ENCODE results near the gene APLN. TPM values are rescaled to one million over a fixed set of nuclear protein-coding genes. Genes with fewer than 3 reads are reported as not detected.

The APLN gene
- under 1 TPM; 0.17 to 0.25 TPM for total RNA-seq

- Mint-ChIP-seq H3K27ac (no peak within 1 kb of the TSS), H3K27me3 (peaks cover 21% of the 10 kb centered on the region), H3K9me3 (no peaks in the 10 kb centered on the region), H3K4me3 (peak within 1 kb of the TSS; percentile 55), H3K36me3 (ENCODE audit: low read depth) (no peaks in the 10 kb centered on the region), H3K4me1 (peaks cover 12% of the 10 kb centered on the region)
- POLR2A ChIA-PET = no interaction called here
- no peak for DNase-seq
- CTCF ChIA-PET = interaction anchor here (0.5 to 2.0 kb wide), 3 partner anchors 32 to 169 kb away, joined by 3 to 5 read pairs (median 3); no protein-coding TSS in a partner anchor
Observed at GRCh38 chrX:129654652-129655546, at the start of gene APLN. Gene APLN, minus strand, starts transcription at chrX:129654956. Its CDS starts 326 bp downstream, at chrX:129654630.

- peaks cover 9% of the 10 kb centered on the region for H3K9me3 Mint-ChIP-seq
- no peak for DNase-seq
- no peaks in the 10 kb centered on the region for H3K4me1 Mint-ChIP-seq
- H3K27me3 Mint-ChIP-seq = peaks cover 3% of the 10 kb centered on the region
- ChIA-PET CTCF (interaction anchor here (1.0 kb wide), 1 partner anchor 22 kb away, joined by 3 read pairs; no protein-coding TSS in a partner anchor), POLR2A (no interaction called here)
- H3K27ac Mint-ChIP-seq = no peak overlapping the region
- H3K4me3 Mint-ChIP-seq = no peak overlapping the region
- no peaks in the 10 kb centered on the region for H3K36me3 Mint-ChIP-seq (ENCODE audit: low read depth)
Observed at GRCh38 chrX:129704491-129704890, 49.7 kb upstream of the APLN start.

GRCh38 chrX:129701624-129702069 is 46.9 kb upstream of the APLN start:
- H3K4me1 Mint-ChIP-seq = no peaks in the 10 kb centered on the region
- H3K4me3 Mint-ChIP-seq = no peak overlapping the region
- no peaks in the 10 kb centered on the region for H3K9me3 Mint-ChIP-seq
- H3K27me3 Mint-ChIP-seq = no peaks in the 10 kb centered on the region
- CTCF ChIA-PET = no interaction called here
- no peak for DNase-seq
- no peak overlapping the region for H3K27ac Mint-ChIP-seq
- POLR2A ChIA-PET = no interaction called here
- H3K36me3 Mint-ChIP-seq (ENCODE audit: low read depth) = no peaks in the 10 kb centered on the region

- no peaks in the 10 kb centered on the region for H3K4me1 Mint-ChIP-seq
- POLR2A ChIA-PET = no interaction called here
Observed at GRCh38 chrX:129700536-129700935, 45.8 kb upstream of the APLN start.

GRCh38 chrX:129698150-129698549 is 43.4 kb upstream of the APLN start:
- Mint-ChIP-seq H3K27ac (no peak overlapping the region), H3K4me3 (no peak overlapping the region), H3K27me3 (no peaks in the 10 kb centered on the region), H3K36me3 (ENCODE audit: low read depth) (no peaks in the 10 kb centered on the region), H3K9me3 (no peaks in the 10 kb centered on the region), H3K4me1 (no peaks in the 10 kb centered on the region)
- no peak for DNase-seq
- CTCF ChIA-PET = no interaction called here
- POLR2A ChIA-PET = no interaction called here

More at GRCh38 chrX:129700536-129700935, 45.8 kb upstream of the APLN start:
- no peaks in the 10 kb centered on the region for H3K36me3 Mint-ChIP-seq (ENCODE audit: low read depth)
- H3K9me3 Mint-ChIP-seq = no peaks in the 10 kb centered on the region
- H3K4me3 Mint-ChIP-seq = no peak overlapping the region
- no peaks in the 10 kb centered on the region for H3K27me3 Mint-ChIP-seq
- no peak overlapping the region for H3K27ac Mint-ChIP-seq
- no peak for DNase-seq
- CTCF ChIA-PET = interaction anchor here (1.2 to 1.6 kb wide), 2 partner anchors 13 to 36 kb away, joined by 3 to 4 read pairs; no protein-coding TSS in a partner anchor

- Mint-ChIP-seq H3K27ac (no peak overlapping the region), H3K9me3 (no peaks in the 10 kb centered on the region), H3K36me3 (ENCODE audit: low read depth) (no peaks in the 10 kb centered on the region), H3K27me3 (no peaks in the 10 kb centered on the region), H3K4me3 (no peak overlapping the region), H3K4me1 (no peaks in the 10 kb centered on the region)
- ChIA-PET POLR2A (no interaction called here), CTCF (no interaction called here)
- DNase-seq = no peak
Observed at GRCh38 chrX:129697204-129697829, 42.6 kb upstream of the APLN start.

- Mint-ChIP-seq H3K4me1 (no peaks in the 10 kb centered on the region), H3K27ac (no peak overlapping the region), H3K9me3 (no peaks in the 10 kb centered on the region), H3K36me3 (ENCODE audit: low read depth) (no peaks in the 10 kb centered on the region), H3K27me3 (no peaks in the 10 kb centered on the region), H3K4me3 (no peak overlapping the region)
- ChIA-PET POLR2A (no interaction called here), CTCF (interaction anchor here (1.0 kb wide), 1 partner anchor 59 kb away, joined by 3 read pairs; no protein-coding TSS in a partner anchor)
- DNase-seq = no peak
Observed at GRCh38 chrX:129696463-129697155, 41.9 kb upstream of the APLN start.

- no peak overlapping the region for H3K27ac Mint-ChIP-seq
- H3K27me3 Mint-ChIP-seq = no peaks in the 10 kb centered on the region
- no peaks in the 10 kb centered on the region for H3K4me1 Mint-ChIP-seq
- H3K9me3 Mint-ChIP-seq = no peaks in the 10 kb centered on the region
- DNase-seq = no peak
- H3K4me3 Mint-ChIP-seq = no peak overlapping the region
- ChIA-PET POLR2A (no interaction called here), CTCF (interaction anchor here (1.0 to 1.1 kb wide), 3 partner anchors 10 to 58 kb away, joined by 3 read pairs; no protein-coding TSS in a partner anchor)
- no peaks in the 10 kb centered on the region for H3K36me3 Mint-ChIP-seq (ENCODE audit: low read depth)
Observed at GRCh38 chrX:129695937-129696336, 41.2 kb upstream of the APLN start.

- no peaks in the 10 kb centered on the region for H3K36me3 Mint-ChIP-seq (ENCODE audit: low read depth)
- H3K4me1 Mint-ChIP-seq = no peaks in the 10 kb centered on the region
- no peaks in the 10 kb centered on the region for H3K27me3 Mint-ChIP-seq
- H3K27ac Mint-ChIP-seq = no peak overlapping the region
- no peak for DNase-seq
- no peak overlapping the region for H3K4me3 Mint-ChIP-seq
- POLR2A ChIA-PET = no interaction called here
- no peaks in the 10 kb centered on the region for H3K9me3 Mint-ChIP-seq
- CTCF ChIA-PET = interaction anchor here (1.0 to 1.1 kb wide), 2 partner anchors 9 to 12 kb away, joined by 3 read pairs; no protein-coding TSS in a partner anchor
Observed at GRCh38 chrX:129695535-129695934, 40.8 kb upstream of the APLN start.

- Mint-ChIP-seq H3K27me3 (no peaks in the 10 kb centered on the region), H3K4me1 (no peaks in the 10 kb centered on the region), H3K36me3 (ENCODE audit: low read depth) (no peaks in the 10 kb centered on the region), H3K9me3 (no peaks in the 10 kb centered on the region), H3K4me3 (no peak overlapping the region), H3K27ac (no peak overlapping the region)
- ChIA-PET POLR2A (no interaction called here), CTCF (interaction anchor here (1.0 to 1.1 kb wide), 2 partner anchors 9 to 13 kb away, joined by 3 read pairs; no protein-coding TSS in a partner anchor)
- DNase-seq = no peak
Observed at GRCh38 chrX:129694805-129695204, 40.0 kb upstream of the APLN start.

- ChIA-PET POLR2A (no interaction called here), CTCF (no interaction called here)
- Mint-ChIP-seq H3K36me3 (ENCODE audit: low read depth) (no peaks in the 10 kb centered on the region), H3K4me3 (no peak overlapping the region), H3K4me1 (no peaks in the 10 kb centered on the region), H3K9me3 (no peaks in the 10 kb centered on the region), H3K27me3 (no peaks in the 10 kb centered on the region), H3K27ac (no peak overlapping the region)
- no peak for DNase-seq
Observed at GRCh38 chrX:129693354-129693753, 38.6 kb upstream of the APLN start.

- Mint-ChIP-seq H3K4me1 (no peaks in the 10 kb centered on the region), H3K4me3 (no peak overlapping the region), H3K9me3 (no peaks in the 10 kb centered on the region), H3K36me3 (ENCODE audit: low read depth) (no peaks in the 10 kb centered on the region), H3K27me3 (no peaks in the 10 kb centered on the region), H3K27ac (no peak overlapping the region)
- POLR2A ChIA-PET = no interaction called here
- CTCF ChIA-PET = no interaction called here
- no peak for DNase-seq
Observed at GRCh38 chrX:129690435-129690834, 35.7 kb upstream of the APLN start.

GRCh38 chrX:129689796-129690195 is 35.0 kb upstream of the APLN start:
- no peak overlapping the region for H3K27ac Mint-ChIP-seq
- no peak for DNase-seq
- no peaks in the 10 kb centered on the region for H3K4me1 Mint-ChIP-seq
- ChIA-PET POLR2A (no interaction called here), CTCF (interaction anchor here (1.7 kb wide), 1 partner anchor 133 kb away, joined by 4 read pairs; no protein-coding TSS in a partner anchor)
- H3K9me3 Mint-ChIP-seq = no peaks in the 10 kb centered on the region
- H3K36me3 Mint-ChIP-seq (ENCODE audit: low read depth) = no peaks in the 10 kb centered on the region
- H3K27me3 Mint-ChIP-seq = no peaks in the 10 kb centered on the region
- no peak overlapping the region for H3K4me3 Mint-ChIP-seq

All from activated CD4-positive, alpha-beta T cell treated with anti-CD3 and anti-CD28 coated beads, Interleukin-2, amount 10 ng/mL, durations not matched to agents 7 days and 5 days (primary cell).